ENCODE data around the gene NUP133. TPM values are rescaled to one million over a fixed set of nuclear protein-coding genes. Genes with fewer than 3 reads are reported as not detected.
"Not testable (repeated sequence)": the region's sequence is repeated elsewhere in the genome, so short reads cannot be mapped to it uniquely, and the experiment has no call there.

The NUP133 gene
- total RNA-seq, 2 donors from 2014 or later, result 13.5 to 16.3 TPM

GRCh38 chr1:229420224-229420623 lies 87.9 kb downstream of the NUP133 start:
- ATAC-seq (no peak), DNase-seq (no peak)
- TF ChIP-seq POLR2A (IDR thresholded peaks at IDR 0.05), result no peak
- TF ChIP-seq, protein P1, sequence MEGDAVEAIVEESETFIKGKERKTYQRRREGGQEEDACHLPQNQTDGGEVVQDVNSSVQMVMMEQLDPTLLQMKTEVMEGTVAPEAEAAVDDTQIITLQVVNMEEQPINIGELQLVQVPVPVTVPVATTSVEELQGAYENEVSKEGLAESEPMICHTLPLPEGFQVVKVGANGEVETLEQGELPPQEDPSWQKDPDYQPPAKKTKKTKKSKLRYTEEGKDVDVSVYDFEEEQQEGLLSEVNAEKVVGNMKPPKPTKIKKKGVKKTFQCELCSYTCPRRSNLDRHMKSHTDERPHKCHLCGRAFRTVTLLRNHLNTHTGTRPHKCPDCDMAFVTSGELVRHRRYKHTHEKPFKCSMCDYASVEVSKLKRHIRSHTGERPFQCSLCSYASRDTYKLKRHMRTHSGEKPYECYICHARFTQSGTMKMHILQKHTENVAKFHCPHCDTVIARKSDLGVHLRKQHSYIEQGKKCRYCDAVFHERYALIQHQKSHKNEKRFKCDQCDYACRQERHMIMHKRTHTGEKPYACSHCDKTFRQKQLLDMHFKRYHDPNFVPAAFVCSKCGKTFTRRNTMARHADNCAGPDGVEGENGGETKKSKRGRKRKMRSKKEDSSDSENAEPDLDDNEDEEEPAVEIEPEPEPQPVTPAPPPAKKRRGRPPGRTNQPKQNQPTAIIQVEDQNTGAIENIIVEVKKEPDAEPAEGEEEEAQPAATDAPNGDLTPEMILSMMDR (IDR thresholded peaks at IDR 0.05), result no peak
- Histone ChIP-seq H3K36me3 (replicated peaks in 1 of 2; ENCODE audit: insufficient read depth in 1 of 2, low read depth in 2 of 2) (no peaks in the 10 kb centered on the region), H3K4me1 (no peaks in the 10 kb centered on the region), H3K27ac (no peak overlapping the region), H3K9me3 (no peaks in the 10 kb centered on the region), H3K4me3 (no peak overlapping the region), H3K27me3 (no peaks in the 10 kb centered on the region)
- intact Hi-C loops (cut with DNase I), result no loop called here
- WGBS, 2 donors, result 86 to 90% methylated on average over 11 of the region's 11 CpGs

DNA sequence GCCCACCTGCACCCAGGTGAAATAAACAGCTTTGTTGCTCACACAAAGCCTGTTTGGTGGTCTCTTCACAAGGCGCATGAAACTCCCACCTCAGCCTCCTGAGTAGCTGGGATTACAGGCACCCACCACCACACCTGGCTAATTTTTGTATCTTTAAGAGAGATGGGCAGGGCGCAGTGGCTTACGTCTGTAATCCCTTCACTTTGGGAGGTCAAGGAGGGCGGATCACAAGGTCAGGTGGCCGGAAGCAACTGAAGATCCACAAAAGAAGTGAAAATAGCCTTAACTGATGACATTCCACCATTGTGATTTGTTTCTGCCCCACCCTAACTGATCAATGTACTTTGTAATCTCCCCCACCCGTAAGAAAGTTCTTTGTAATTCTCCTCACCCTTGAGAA lies 89.6 kb downstream of the NUP133 start:
- ATAC-seq; H3K4me3 ChIP-seq; H3K27me3 ChIP-seq; H3K36me3 ChIP-seq (replicated peaks in 1 of 2; ENCODE audit: insufficient read depth in 1 of 2, low read depth in 2 of 2); intact Hi-C loops (cut with DNase I); H3K27ac ChIP-seq; H3K9me3 ChIP-seq; H3K4me1 ChIP-seq; DNase-seq: not testable (repeated sequence)
- WGBS, 2 donors, result 78 to 79% methylated on average over 5 to 6 of the region's 6 CpGs

- H3K36me3 ChIP-seq (replicated peaks in 1 of 2; ENCODE audit: insufficient read depth in 1 of 2, low read depth in 2 of 2); H3K9me3 ChIP-seq; intact Hi-C loops (cut with DNase I); DNase-seq; ATAC-seq; H3K27ac ChIP-seq; H3K4me3 ChIP-seq; H3K27me3 ChIP-seq: not testable (repeated sequence)
- WGBS, 2 donors, result 81 to 87% methylated on average over 5 of the region's 5 CpGs
- H3K4me1 ChIP-seq, result peaks cover 20% of the 10 kb centered on the region
Observed at GRCh38 chr1:229412810-229413209, 95.3 kb downstream of the NUP133 start.

DNA sequence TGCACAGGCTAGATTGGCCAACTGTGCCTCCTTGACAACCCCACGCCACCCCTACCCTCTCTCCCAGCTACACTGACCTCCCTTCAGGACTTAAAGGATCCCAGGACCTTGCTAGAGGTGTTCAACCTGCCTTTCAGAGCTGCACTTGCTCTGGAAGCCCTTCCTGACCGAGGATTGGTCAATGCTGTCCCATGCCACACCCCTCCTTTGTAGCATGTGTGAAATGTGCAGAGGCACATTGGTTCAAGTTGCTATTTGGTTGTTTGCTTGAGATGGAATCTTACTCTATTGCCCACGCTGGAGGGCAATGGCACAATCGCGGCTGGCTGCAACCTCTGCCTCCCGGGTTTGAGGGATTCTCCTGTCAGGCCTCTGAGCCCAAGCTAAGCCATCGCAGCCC lies 96.1 kb downstream of the NUP133 start:
- intact Hi-C loops (cut with DNase I), result no loop called here
- Histone ChIP-seq H3K4me1 (peaks cover 27% of the 10 kb centered on the region), H3K4me3 (no peak overlapping the region), H3K36me3 (replicated peaks in 1 of 2; ENCODE audit: insufficient read depth in 1 of 2, low read depth in 2 of 2) (no peaks in the 10 kb centered on the region), H3K27ac (no peak overlapping the region), H3K27me3 (peaks cover 0 to 11% of the 10 kb centered on the region in 2 donors), H3K9me3 (no peaks in the 10 kb centered on the region)
- ATAC-seq (no peak), DNase-seq (no peak)
- WGBS, 2 donors, result 86 to 98% methylated on average over 6 to 7 of the region's 7 CpGs
- TF ChIP-seq POLR2A (IDR thresholded peaks at IDR 0.05), result no peak
- TF ChIP-seq, protein P1 (IDR thresholded peaks at IDR 0.05), result no peak

DNA sequence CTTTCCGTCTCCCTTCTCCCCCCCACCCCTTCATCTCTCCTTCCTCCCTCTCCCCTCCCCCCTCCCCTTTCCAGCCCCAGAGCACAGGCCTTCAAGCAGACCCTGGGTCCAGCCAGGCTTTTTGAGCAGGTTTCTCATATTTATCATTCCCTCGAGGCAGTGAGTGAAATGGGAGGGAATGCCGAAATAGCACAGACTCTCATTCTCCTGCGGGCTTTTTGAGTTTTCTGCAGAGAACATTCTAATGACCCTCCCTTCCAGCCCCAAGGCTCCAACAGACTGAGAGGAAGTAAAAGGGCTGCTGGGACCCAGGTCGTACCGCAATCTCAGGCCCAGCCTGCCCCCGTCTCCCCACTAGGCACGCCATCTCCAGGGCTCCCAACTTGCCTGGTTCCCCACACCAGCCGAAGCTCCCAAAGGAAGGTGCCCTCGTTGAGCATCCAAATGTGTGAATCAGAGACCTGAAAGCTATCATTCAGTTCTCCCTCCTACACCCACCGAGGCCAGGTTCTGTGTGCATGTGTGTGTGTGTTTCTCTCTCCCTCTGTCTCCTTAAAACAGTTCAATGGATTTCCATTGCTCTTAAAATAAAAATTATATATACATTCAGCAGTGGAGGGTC lies 96.6 kb downstream of the NUP133 start:
- Histone ChIP-seq H3K36me3 (replicated peaks in 1 of 2; ENCODE audit: insufficient read depth in 1 of 2, low read depth in 2 of 2) (no peaks in the 10 kb centered on the region), H3K9me3 (no peaks in the 10 kb centered on the region), H3K4me1 (peaks cover 29% of the 10 kb centered on the region), H3K27me3 (peaks cover 0 to 16% of the 10 kb centered on the region in 2 donors), H3K4me3 (no peak overlapping the region), H3K27ac (no peak overlapping the region)
- 68 to 77% methylated on average over 10 to 11 of the region's 11 CpGs for WGBS, 2 donors
- no peak for TF ChIP-seq POLR2A (IDR thresholded peaks at IDR 0.05)
- TF ChIP-seq, protein P1 (IDR thresholded peaks at IDR 0.05), result no peak
- intact Hi-C loops (cut with DNase I), result no loop called here
- ATAC-seq (no peak), DNase-seq (no peak)
